Ureter (tissue), 1 donor: ENCODE data around the gene ANO5. TPM values are rescaled to one million over a fixed set of nuclear protein-coding genes. Genes with fewer than 3 reads are reported as not detected.
A peak's percentile ranks its signal among the peaks of the same experiment; 100 is the strongest.
"Not testable (repeated sequence)": the region's sequence is repeated elsewhere in the genome, so short reads cannot be mapped to it uniquely, and the experiment has no call there.

ENCODE experiments used
- DNase-seq: peaks from one replicate; pipeline ENCODE4 v3.0.0-alpha.2; 2020; ENCODE audit warnings: low spot score
- total RNA-seq: library from RNA; stranded (reverse); gene quantifications from one replicate; pipeline ENCODE4 v1.2.4, GENCODE V29; 2023
- donor health status: DM: yes; HTN: yes; CAD: no.

Gene ANO5
- total RNA-seq, 1 donor from 2014 or later, result 5.2 TPM

GRCh38 chr11:22203281-22203680 lies 10.4 kb downstream of the ANO5 start:
- no peak for DNase-seq

GRCh38 chr11:22207162-22207561 lies 14.3 kb downstream of the ANO5 start:
- DNase-seq, result no peak

GRCh38 chr11:22208151-22208858 lies 15.4 kb downstream of the ANO5 start:
- no peak for DNase-seq

GRCh38 chr11:22216940-22217339 lies 24.1 kb downstream of the ANO5 start:
- DNase-seq, result no peak

GRCh38 chr11:22221143-22221542 lies 28.3 kb downstream of the ANO5 start:
- no peak for DNase-seq

- no peak for DNase-seq
Observed at GRCh38 chr11:22225190-22225589, 32.3 kb downstream of the ANO5 start.

GRCh38 chr11:22234743-22235142 lies 41.9 kb downstream of the ANO5 start:
- no peak for DNase-seq

GRCh38 chr11:22244986-22245592 lies 52.2 kb downstream of the ANO5 start:
- peak; percentile 39 for DNase-seq

- no peak for DNase-seq
Observed at GRCh38 chr11:22246992-22247391, 54.1 kb downstream of the ANO5 start.

- no peak for DNase-seq
Observed at GRCh38 chr11:22249871-22250270, 57.0 kb downstream of the ANO5 start.

- no peak for DNase-seq
Observed at GRCh38 chr11:22256876-22257275, 64.0 kb downstream of the ANO5 start.

GRCh38 chr11:22263613-22264012 lies 70.7 kb downstream of the ANO5 start:
- DNase-seq, result no peak

- not testable (repeated sequence) for DNase-seq
Observed at GRCh38 chr11:22268983-22269624, 76.2 kb downstream of the ANO5 start.

GRCh38 chr11:22273781-22274180 lies 80.9 kb downstream of the ANO5 start:
- no peak for DNase-seq

GRCh38 chr11:22275600-22275999 lies 82.7 kb downstream of the ANO5 start:
- DNase-seq, result no peak

GRCh38 chr11:22276535-22276934 lies 83.7 kb downstream of the ANO5 start:
- no peak for DNase-seq

GRCh38 chr11:22284991-22285390 lies 92.1 kb downstream of the ANO5 start:
- not testable (repeated sequence) for DNase-seq

GRCh38 chr11:22302368-22302767 lies 109.5 kb downstream of the ANO5 start:
- no peak for DNase-seq

- no peak for DNase-seq
Observed at GRCh38 chr11:22304337-22304961, 111.6 kb downstream of the ANO5 start.

GRCh38 chr11:22317656-22318055 lies 124.8 kb downstream of the ANO5 start:
- no peak for DNase-seq

GRCh38 chr11:22331771-22332170 lies 138.9 kb downstream of the ANO5 start:
- no peak for DNase-seq
